ENCODE data around the gene PER2. TPM values are rescaled to one million over a fixed set of nuclear protein-coding genes. Genes with fewer than 3 reads are reported as not detected.

The PER2 gene
- total and polyA plus RNA-seq, 7 experiments from 2014 or later: 7.0 to 28.6 (median 13.5) TPM

- POLR2A ChIA-PET: no interaction called here
- DNase-seq (no peak), ATAC-seq (no peak)
- H3K27me3 Mint-ChIP-seq: peaks cover 0 to 9% (median 0%) of the 10 kb centered on the region in 5 donors
- Histone ChIP-seq H3K4me3 (ENCODE audit: low read length) (no peak overlapping the region), H3K36me3 (ENCODE audit: control insufficient read depth in 2 of 3, insufficient read depth in 3 of 3, low read length in 3 of 3) (no peaks in the 10 kb centered on the region), H3K27me3 (ENCODE audit: control insufficient read depth in 2 of 2, insufficient read depth in 2 of 2, low read length in 2 of 2) (no peaks in the 10 kb centered on the region), H3K27ac (ENCODE audit: low read depth, low read length) (no peak overlapping the region), H3K9me3 (ENCODE audit: control insufficient read depth in 2 of 3, low read length in 3 of 3) (no peaks in the 10 kb centered on the region), H3K4me1 (ENCODE audit: control insufficient read depth in 2 of 2, insufficient read depth in 2 of 2, low read length in 2 of 2) (peaks cover 3 to 6% of the 10 kb centered on the region in 2 donors)
- no peaks in the 10 kb centered on the region for H3K36me3 Mint-ChIP-seq
- no peak overlapping the region for H3K4me3 Mint-ChIP-seq
- H3K4me1 Mint-ChIP-seq: peaks cover 8 to 12% (median 9%) of the 10 kb centered on the region in 7 donors
- intact Hi-C loops (cut with micrococcal nuclease): no loop called here
- no peaks in the 10 kb centered on the region for H3K9me3 Mint-ChIP-seq
- no peak overlapping the region for H3K27ac Mint-ChIP-seq
- CTCF ChIA-PET: no interaction called here
Measured at GRCh38 chr2:238294393-238295143, 6.2 kb upstream of the PER2 start.

- CTCF ChIA-PET: no interaction called here
- Mint-ChIP-seq H3K4me1 (peaks cover 12 to 17% (median 14%) of the 10 kb centered on the region in 7 donors), H3K27me3 (peaks cover 0 to 9% (median 0%) of the 10 kb centered on the region in 5 donors), H3K36me3 (no peaks in the 10 kb centered on the region), H3K4me3 (no peak overlapping the region), H3K9me3 (no peaks in the 10 kb centered on the region), H3K27ac (no peak overlapping the region)
- POLR2A ChIA-PET: no interaction called here
- no peak for DNase-seq
- intact Hi-C loops (cut with micrococcal nuclease): no loop called here
- peaks cover 7 to 10% of the 10 kb centered on the region in 2 donors for H3K4me1 ChIP-seq (ENCODE audit: control insufficient read depth in 2 of 2, insufficient read depth in 2 of 2, low read length in 2 of 2)
- H3K27me3 ChIP-seq (ENCODE audit: control insufficient read depth in 2 of 2, insufficient read depth in 2 of 2, low read length in 2 of 2): no peaks in the 10 kb centered on the region
- no peaks in the 10 kb centered on the region for H3K36me3 ChIP-seq (ENCODE audit: control insufficient read depth in 2 of 3, insufficient read depth in 3 of 3, low read length in 3 of 3)
- no peak overlapping the region for H3K27ac ChIP-seq (ENCODE audit: low read depth, low read length)
- no peaks in the 10 kb centered on the region for H3K9me3 ChIP-seq (ENCODE audit: control insufficient read depth in 2 of 3, low read length in 3 of 3)
- no peak for ATAC-seq
- H3K4me3 ChIP-seq (ENCODE audit: low read length): no peak overlapping the region
Measured at GRCh38 chr2:238294046-238294392, 5.6 kb upstream of the PER2 start.

- ChIA-PET CTCF (no interaction called here), POLR2A (interaction anchor here (0.6 kb wide), 1 partner anchor 198 kb away, joined by 3 read pairs; no protein-coding TSS in a partner anchor)
- DNase-seq (no peak), ATAC-seq (no peak)
- Mint-ChIP-seq H3K4me3 (peak overlapping the region in 1 of 10 donors; percentile 1), H3K27ac (no peak overlapping the region), H3K4me1 (peaks cover 21 to 32% (median 24%) of the 10 kb centered on the region in 7 donors), H3K9me3 (no peaks in the 10 kb centered on the region), H3K36me3 (no peaks in the 10 kb centered on the region), H3K27me3 (peaks cover 0 to 5% (median 0%) of the 10 kb centered on the region in 5 donors)
- Histone ChIP-seq H3K9me3 (ENCODE audit: control insufficient read depth in 2 of 3, low read length in 3 of 3) (no peaks in the 10 kb centered on the region), H3K36me3 (ENCODE audit: control insufficient read depth in 2 of 3, insufficient read depth in 3 of 3, low read length in 3 of 3) (no peaks in the 10 kb centered on the region), H3K27ac (ENCODE audit: low read depth, low read length) (no peak overlapping the region), H3K4me1 (ENCODE audit: control insufficient read depth in 2 of 2, insufficient read depth in 2 of 2, low read length in 2 of 2) (peaks cover 16 to 23% of the 10 kb centered on the region in 2 donors), H3K27me3 (ENCODE audit: control insufficient read depth in 2 of 2, insufficient read depth in 2 of 2, low read length in 2 of 2) (no peaks in the 10 kb centered on the region), H3K4me3 (ENCODE audit: low read length) (no peak overlapping the region)
- intact Hi-C loops (cut with micrococcal nuclease): no loop called here
Measured at GRCh38 chr2:238291550-238292281, 3.3 kb upstream of the PER2 start.

- no peaks in the 10 kb centered on the region for H3K27me3 ChIP-seq (ENCODE audit: control insufficient read depth in 2 of 2, insufficient read depth in 2 of 2, low read length in 2 of 2)
- H3K9me3 ChIP-seq (ENCODE audit: control insufficient read depth in 2 of 3, low read length in 3 of 3): no peaks in the 10 kb centered on the region
- Mint-ChIP-seq H3K4me1 (peaks cover 22 to 40% (median 31%) of the 10 kb centered on the region in 7 donors), H3K27ac (peak overlapping the region in 7 of 9 donors; percentile 14 to 98 (median 97)), H3K27me3 (peaks cover 0 to 5% (median 0%) of the 10 kb centered on the region in 5 donors), H3K9me3 (no peaks in the 10 kb centered on the region), H3K4me3 (peak overlapping the region in 4 of 10 donors; percentile 92 to 97 (median 94)), H3K36me3 (no peaks in the 10 kb centered on the region)
- H3K36me3 ChIP-seq (ENCODE audit: control insufficient read depth in 2 of 3, insufficient read depth in 3 of 3, low read length in 3 of 3): no peaks in the 10 kb centered on the region
- no peak for DNase-seq
- no peak overlapping the region for H3K4me3 ChIP-seq (ENCODE audit: low read length)
- H3K4me1 ChIP-seq (ENCODE audit: control insufficient read depth in 2 of 2, insufficient read depth in 2 of 2, low read length in 2 of 2): peaks cover 16 to 23% of the 10 kb centered on the region in 2 donors
- CTCF ChIA-PET: no interaction called here
- no peak overlapping the region for H3K27ac ChIP-seq (ENCODE audit: low read depth, low read length)
- POLR2A ChIA-PET: interaction anchor here (0.6 kb wide), 1 partner anchor 199 kb away, joined by 3 read pairs; no protein-coding TSS in a partner anchor
- intact Hi-C loops (cut with micrococcal nuclease): no loop called here
- ATAC-seq: no peak
Measured at GRCh38 chr2:238290715-238291549, 2.5 kb upstream of the PER2 start.

GRCh38 chr2:238290091-238290509, 1.7 kb upstream of the PER2 start:
- ChIA-PET POLR2A (interaction anchor here (0.7 to 1.6 kb wide), 2 partner anchors 12 to 33 kb away, joined by 4 read pairs; no protein-coding TSS in a partner anchor), CTCF (interaction anchor here (0.6 kb wide), 1 partner anchor 323 kb away, joined by 3 read pairs; no protein-coding TSS in a partner anchor)
- H3K36me3 ChIP-seq (ENCODE audit: control insufficient read depth in 2 of 3, insufficient read depth in 3 of 3, low read length in 3 of 3): no peaks in the 10 kb centered on the region
- Mint-ChIP-seq H3K9me3 (no peaks in the 10 kb centered on the region), H3K4me1 (peaks cover 22 to 44% (median 32%) of the 10 kb centered on the region in 7 donors), H3K27ac (peak overlapping the region; percentile 93 to 98 (median 97)), H3K27me3 (peaks cover 0 to 2% (median 0%) of the 10 kb centered on the region in 5 donors), H3K4me3 (peak overlapping the region; percentile 84 to 97 (median 93)), H3K36me3 (no peaks in the 10 kb centered on the region)
- peak overlapping the region; percentile 80 for H3K27ac ChIP-seq (ENCODE audit: low read depth, low read length)
- no peak overlapping the region for H3K4me3 ChIP-seq (ENCODE audit: low read length)
- H3K9me3 ChIP-seq (ENCODE audit: control insufficient read depth in 2 of 3, low read length in 3 of 3): no peaks in the 10 kb centered on the region
- peaks cover 16 to 23% of the 10 kb centered on the region in 2 donors for H3K4me1 ChIP-seq (ENCODE audit: control insufficient read depth in 2 of 2, insufficient read depth in 2 of 2, low read length in 2 of 2)
- intact Hi-C loops (cut with micrococcal nuclease): no loop called here
- no peaks in the 10 kb centered on the region for H3K27me3 ChIP-seq (ENCODE audit: control insufficient read depth in 2 of 2, insufficient read depth in 2 of 2, low read length in 2 of 2)
- ATAC-seq: no peak
- no peak for DNase-seq

GRCh38 chr2:238289574-238289973, 1.2 kb upstream of the PER2 start:
- Mint-ChIP-seq H3K36me3 (no peaks in the 10 kb centered on the region), H3K27me3 (peaks cover 0 to 2% (median 0%) of the 10 kb centered on the region in 5 donors), H3K4me1 (peaks cover 22 to 50% (median 36%) of the 10 kb centered on the region in 7 donors), H3K9me3 (no peaks in the 10 kb centered on the region), H3K4me3 (peak overlapping the region; percentile 84 to 97 (median 93)), H3K27ac (peak overlapping the region; percentile 93 to 98 (median 97))
- no peaks in the 10 kb centered on the region for H3K27me3 ChIP-seq (ENCODE audit: control insufficient read depth in 2 of 2, insufficient read depth in 2 of 2, low read length in 2 of 2)
- intact Hi-C loops (cut with micrococcal nuclease): loop anchor here (2.0 to 10.0 kb wide), 4 partner anchors 322 to 1735 kb away; partner anchors contain the start of genes COPS8 (in 1 of the 2), NDUFA10 (in 1 of the 2) and UBE2F (in 1 of the 2)
- POLR2A ChIA-PET: interaction anchor here (0.7 to 2.3 kb wide), 5 partner anchors 12 to 87 kb away, joined by 3 to 9 read pairs (median 4); no protein-coding TSS in a partner anchor
- H3K9me3 ChIP-seq (ENCODE audit: control insufficient read depth in 2 of 3, low read length in 3 of 3): no peaks in the 10 kb centered on the region
- CTCF ChIA-PET: interaction anchor here (0.6 kb wide), 1 partner anchor 322 kb away, joined by 3 read pairs; no protein-coding TSS in a partner anchor
- ATAC-seq (no peak), DNase-seq (no peak)
- peaks cover 16 to 23% of the 10 kb centered on the region in 2 donors for H3K4me1 ChIP-seq (ENCODE audit: control insufficient read depth in 2 of 2, insufficient read depth in 2 of 2, low read length in 2 of 2)
- H3K27ac ChIP-seq (ENCODE audit: low read depth, low read length): peak overlapping the region; percentile 80
- no peaks in the 10 kb centered on the region for H3K36me3 ChIP-seq (ENCODE audit: control insufficient read depth in 2 of 3, insufficient read depth in 3 of 3, low read length in 3 of 3)
- H3K4me3 ChIP-seq (ENCODE audit: low read length): peak overlapping the region; percentile 73
